ENCODE measurements around the gene ZDHHC11.
A peak's percentile ranks its signal among the peaks of the same experiment; 100 is the strongest.
"Not testable (repeated sequence)": the region's sequence is repeated elsewhere in the genome, so short reads cannot be mapped to it uniquely, and the experiment has no call there.

Gene ZDHHC11

GRCh38 chr5:747303-747844 lies 103.4 kb downstream of the ZDHHC11 start:
- not testable (repeated sequence) for DNase-seq (ENCODE audit: low read depth, low spot score)

- peak; percentile 34 for DNase-seq (ENCODE audit: low read depth, low spot score)
Measured at GRCh38 chr5:746258-746761, 104.5 kb downstream of the ZDHHC11 start.
